ENCODE results near the gene SECISBP2. TPM values are rescaled to one million over a fixed set of nuclear protein-coding genes. Genes with fewer than 3 reads are reported as not detected.
A peak's percentile ranks its signal among the peaks of the same experiment; 100 is the strongest.
"Not testable (repeated sequence)": the region's sequence is repeated elsewhere in the genome, so short reads cannot be mapped to it uniquely, and the experiment has no call there.

SECISBP2 gene, protein sequence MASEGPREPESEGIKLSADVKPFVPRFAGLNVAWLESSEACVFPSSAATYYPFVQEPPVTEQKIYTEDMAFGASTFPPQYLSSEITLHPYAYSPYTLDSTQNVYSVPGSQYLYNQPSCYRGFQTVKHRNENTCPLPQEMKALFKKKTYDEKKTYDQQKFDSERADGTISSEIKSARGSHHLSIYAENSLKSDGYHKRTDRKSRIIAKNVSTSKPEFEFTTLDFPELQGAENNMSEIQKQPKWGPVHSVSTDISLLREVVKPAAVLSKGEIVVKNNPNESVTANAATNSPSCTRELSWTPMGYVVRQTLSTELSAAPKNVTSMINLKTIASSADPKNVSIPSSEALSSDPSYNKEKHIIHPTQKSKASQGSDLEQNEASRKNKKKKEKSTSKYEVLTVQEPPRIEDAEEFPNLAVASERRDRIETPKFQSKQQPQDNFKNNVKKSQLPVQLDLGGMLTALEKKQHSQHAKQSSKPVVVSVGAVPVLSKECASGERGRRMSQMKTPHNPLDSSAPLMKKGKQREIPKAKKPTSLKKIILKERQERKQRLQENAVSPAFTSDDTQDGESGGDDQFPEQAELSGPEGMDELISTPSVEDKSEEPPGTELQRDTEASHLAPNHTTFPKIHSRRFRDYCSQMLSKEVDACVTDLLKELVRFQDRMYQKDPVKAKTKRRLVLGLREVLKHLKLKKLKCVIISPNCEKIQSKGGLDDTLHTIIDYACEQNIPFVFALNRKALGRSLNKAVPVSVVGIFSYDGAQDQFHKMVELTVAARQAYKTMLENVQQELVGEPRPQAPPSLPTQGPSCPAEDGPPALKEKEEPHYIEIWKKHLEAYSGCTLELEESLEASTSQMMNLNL
- 10 to 100 TPM; 41.8 to 76.0 (median 59.8) TPM for total RNA-seq

DNA sequence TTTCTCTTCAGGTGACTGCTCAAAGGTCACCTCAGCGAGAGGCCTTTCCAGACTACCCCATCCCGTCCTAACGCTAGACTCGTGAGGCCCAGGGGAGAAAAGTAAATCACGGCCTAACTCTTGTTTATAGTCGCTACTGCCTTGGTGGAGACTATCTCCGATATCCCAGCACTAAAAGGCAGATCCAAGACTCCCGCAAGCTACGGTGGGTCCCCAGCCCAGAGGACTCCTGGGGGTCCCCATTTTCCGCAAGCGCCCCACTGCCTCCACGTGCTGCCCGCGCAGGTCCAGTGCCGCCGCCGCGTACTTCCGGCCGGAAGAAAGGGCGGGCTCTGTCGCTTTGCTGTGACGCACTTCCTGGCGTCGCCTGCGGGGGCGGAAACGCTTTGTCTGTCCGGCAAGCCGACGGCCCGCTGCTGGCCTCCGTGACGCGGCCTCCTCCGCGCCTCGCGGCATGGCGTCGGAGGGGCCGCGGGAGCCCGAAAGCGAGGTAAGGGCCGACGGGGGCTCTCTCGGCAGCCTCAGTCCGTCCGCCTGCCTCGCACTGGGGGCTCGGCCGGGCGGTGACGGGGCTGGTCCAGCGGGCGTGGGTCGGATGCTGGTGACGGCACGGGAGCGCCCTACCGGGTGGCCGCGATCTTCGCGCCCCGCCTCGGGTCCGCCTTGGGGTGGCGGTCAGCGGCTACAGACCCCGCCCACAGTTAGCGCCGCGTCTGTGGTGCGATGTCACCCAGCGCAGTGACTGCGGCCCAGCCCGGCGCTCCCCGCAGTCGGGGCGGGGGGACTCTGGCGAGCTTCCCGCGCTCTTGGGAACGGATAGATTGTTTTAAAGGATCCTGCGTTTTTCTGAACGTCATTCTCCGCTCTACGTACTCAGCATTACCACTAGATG is at the start of gene SECISBP2:
SECISBP2 (plus strand) TSS at position 378 of the 892 bp plus-strand sequence; CDS start at position 455, 77 bp downstream.
- Histone ChIP-seq H3K9me3 (no peaks in the 10 kb centered on the region), H3K27me3 (no peaks in the 10 kb centered on the region), H3K27ac (peak within 1 kb of the TSS; percentile 99 to 100), H3K4me1 (peaks cover 7 to 14% of the 10 kb centered on the region in 2 donors), H3K36me3 (no peaks in the 10 kb centered on the region), H3K4me3 (peak within 1 kb of the TSS; percentile 58 to 83)
- TF ChIP-seq POLR2A (IDR thresholded peaks at IDR 0.05): peak; percentile 89 to 99
- TF ChIP-seq, protein P1, sequence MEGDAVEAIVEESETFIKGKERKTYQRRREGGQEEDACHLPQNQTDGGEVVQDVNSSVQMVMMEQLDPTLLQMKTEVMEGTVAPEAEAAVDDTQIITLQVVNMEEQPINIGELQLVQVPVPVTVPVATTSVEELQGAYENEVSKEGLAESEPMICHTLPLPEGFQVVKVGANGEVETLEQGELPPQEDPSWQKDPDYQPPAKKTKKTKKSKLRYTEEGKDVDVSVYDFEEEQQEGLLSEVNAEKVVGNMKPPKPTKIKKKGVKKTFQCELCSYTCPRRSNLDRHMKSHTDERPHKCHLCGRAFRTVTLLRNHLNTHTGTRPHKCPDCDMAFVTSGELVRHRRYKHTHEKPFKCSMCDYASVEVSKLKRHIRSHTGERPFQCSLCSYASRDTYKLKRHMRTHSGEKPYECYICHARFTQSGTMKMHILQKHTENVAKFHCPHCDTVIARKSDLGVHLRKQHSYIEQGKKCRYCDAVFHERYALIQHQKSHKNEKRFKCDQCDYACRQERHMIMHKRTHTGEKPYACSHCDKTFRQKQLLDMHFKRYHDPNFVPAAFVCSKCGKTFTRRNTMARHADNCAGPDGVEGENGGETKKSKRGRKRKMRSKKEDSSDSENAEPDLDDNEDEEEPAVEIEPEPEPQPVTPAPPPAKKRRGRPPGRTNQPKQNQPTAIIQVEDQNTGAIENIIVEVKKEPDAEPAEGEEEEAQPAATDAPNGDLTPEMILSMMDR (IDR thresholded peaks at IDR 0.05): peak; percentile 56 to 74 (median 72)
- intact Hi-C loops (cut with DNase I; ENCODE audit: low total_unique reads): no loop called here
- peak; percentile 94 to 97 for DNase-seq

GRCh38 chr9:89273528-89274279 is 44.6 kb upstream of the SECISBP2 start:
- Histone ChIP-seq H3K4me3 (no peak overlapping the region), H3K27ac (no peak overlapping the region), H3K36me3 (no peaks in the 10 kb centered on the region), H3K4me1 (no peaks in the 10 kb centered on the region), H3K9me3 (peaks cover 0 to 5% of the 10 kb centered on the region in 2 donors), H3K27me3 (no peaks in the 10 kb centered on the region)
- intact Hi-C loops (cut with DNase I; ENCODE audit: low total_unique reads): no loop called here
- TF ChIP-seq, protein P1 (IDR thresholded peaks at IDR 0.05): no peak
- TF ChIP-seq POLR2A (IDR thresholded peaks at IDR 0.05): no peak
- DNase-seq: no peak

DNA sequence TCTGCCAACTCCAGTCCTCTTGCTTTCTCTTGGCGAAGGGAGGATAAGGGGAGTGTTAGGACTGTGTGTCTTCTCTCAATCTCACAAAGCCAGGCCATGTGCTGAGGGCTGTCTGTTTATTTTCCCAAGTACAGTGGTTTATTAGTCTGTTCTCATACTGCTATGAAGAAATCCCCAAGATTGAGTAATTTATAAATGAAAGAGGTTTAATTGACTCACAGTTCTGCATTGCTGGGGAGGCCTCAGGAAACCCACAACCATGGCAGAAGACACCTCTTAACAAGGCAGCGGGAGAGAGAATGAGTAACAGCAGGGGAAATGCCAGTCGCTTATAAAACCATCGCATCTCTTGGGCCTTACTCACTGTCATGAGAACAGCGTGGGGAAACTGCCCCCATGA is 43.5 kb upstream of the SECISBP2 start:
- no peak overlapping the region for H3K27ac ChIP-seq
- no peaks in the 10 kb centered on the region for H3K27me3 ChIP-seq
- peaks cover 0 to 5% of the 10 kb centered on the region in 2 donors for H3K9me3 ChIP-seq
- no peak overlapping the region for H3K4me3 ChIP-seq
- no peaks in the 10 kb centered on the region for H3K36me3 ChIP-seq
- no peak for DNase-seq
- TF ChIP-seq, protein P1 (IDR thresholded peaks at IDR 0.05): no peak
- no peak for TF ChIP-seq POLR2A (IDR thresholded peaks at IDR 0.05)
- intact Hi-C loops (cut with DNase I; ENCODE audit: low total_unique reads): no loop called here
- H3K4me1 ChIP-seq: no peaks in the 10 kb centered on the region

GRCh38 chr9:89276040-89276439 is 42.3 kb upstream of the SECISBP2 start:
- intact Hi-C loops (cut with DNase I; ENCODE audit: low total_unique reads): not testable (repeated sequence)

More at GRCh38 chr9:89276040-89276439, 42.3 kb upstream of the SECISBP2 start:
- not testable (repeated sequence) for H3K9me3 ChIP-seq, H3K27ac ChIP-seq, DNase-seq, H3K36me3 ChIP-seq, H3K27me3 ChIP-seq, H3K4me3 ChIP-seq, H3K4me1 ChIP-seq
